ENCODE data around the gene HYI. TPM values are rescaled to one million over a fixed set of nuclear protein-coding genes. Genes with fewer than 3 reads are reported as not detected.
"Not testable (repeated sequence)": the region's sequence is repeated elsewhere in the genome, so short reads cannot be mapped to it uniquely, and the experiment has no call there.

The HYI gene
- total RNA-seq, 1 donor from 2014 or later = 43.2 TPM

DNA sequence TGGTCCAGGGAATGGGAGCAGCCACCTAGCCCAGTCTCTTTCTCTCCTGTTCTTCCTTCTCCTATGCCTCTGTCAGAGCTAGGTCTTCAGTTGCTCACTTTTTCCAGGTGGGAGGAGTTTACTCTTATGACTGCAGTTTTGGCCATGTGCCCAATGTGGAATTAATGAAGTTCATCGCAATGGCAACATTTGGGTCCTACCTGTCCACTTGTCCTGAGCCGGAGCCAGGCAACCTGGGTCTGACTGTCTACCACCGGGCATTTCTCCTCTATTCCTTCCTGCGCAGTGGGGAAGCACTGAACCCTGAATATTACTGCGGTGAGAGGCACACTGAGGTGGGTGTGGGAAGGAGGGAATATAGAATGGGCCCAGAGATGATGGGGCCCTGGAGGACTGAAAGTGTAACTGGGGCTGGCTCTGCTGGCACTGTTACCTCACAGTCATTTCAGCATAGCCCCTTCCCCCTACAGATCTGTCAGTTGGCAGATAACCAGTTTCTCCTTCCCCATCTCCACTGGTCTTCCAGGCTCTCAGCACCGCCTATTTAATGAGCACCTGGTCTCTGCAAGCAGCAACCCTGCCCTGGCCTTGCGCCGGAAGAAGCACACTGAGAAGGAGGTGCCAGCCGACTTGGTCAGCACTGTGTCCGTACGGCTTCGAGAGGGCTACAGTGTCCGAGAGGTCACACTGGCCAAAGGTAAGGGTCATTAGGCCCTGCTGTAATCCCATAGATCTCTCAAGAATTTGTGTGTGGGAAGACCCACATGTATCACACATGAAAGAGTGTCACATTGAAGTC is 33.9 kb downstream of the HYI start:
- no peak overlapping the region for H3K4me3 Mint-ChIP-seq (ENCODE audit: unreplicated experiment)
- H3K36me3 Mint-ChIP-seq (ENCODE audit: unreplicated experiment) = peaks cover 22% of the 10 kb centered on the region
- H3K9me3 Mint-ChIP-seq (ENCODE audit: unreplicated experiment) = no peaks in the 10 kb centered on the region
- H3K4me1 Mint-ChIP-seq (ENCODE audit: unreplicated experiment) = no peaks in the 10 kb centered on the region
- no peak overlapping the region for H3K27ac Mint-ChIP-seq (ENCODE audit: unreplicated experiment)
- no peak for DNase-seq (ENCODE audit: extremely low spot score, unreplicated experiment)
- TF ChIP-seq, protein P1, sequence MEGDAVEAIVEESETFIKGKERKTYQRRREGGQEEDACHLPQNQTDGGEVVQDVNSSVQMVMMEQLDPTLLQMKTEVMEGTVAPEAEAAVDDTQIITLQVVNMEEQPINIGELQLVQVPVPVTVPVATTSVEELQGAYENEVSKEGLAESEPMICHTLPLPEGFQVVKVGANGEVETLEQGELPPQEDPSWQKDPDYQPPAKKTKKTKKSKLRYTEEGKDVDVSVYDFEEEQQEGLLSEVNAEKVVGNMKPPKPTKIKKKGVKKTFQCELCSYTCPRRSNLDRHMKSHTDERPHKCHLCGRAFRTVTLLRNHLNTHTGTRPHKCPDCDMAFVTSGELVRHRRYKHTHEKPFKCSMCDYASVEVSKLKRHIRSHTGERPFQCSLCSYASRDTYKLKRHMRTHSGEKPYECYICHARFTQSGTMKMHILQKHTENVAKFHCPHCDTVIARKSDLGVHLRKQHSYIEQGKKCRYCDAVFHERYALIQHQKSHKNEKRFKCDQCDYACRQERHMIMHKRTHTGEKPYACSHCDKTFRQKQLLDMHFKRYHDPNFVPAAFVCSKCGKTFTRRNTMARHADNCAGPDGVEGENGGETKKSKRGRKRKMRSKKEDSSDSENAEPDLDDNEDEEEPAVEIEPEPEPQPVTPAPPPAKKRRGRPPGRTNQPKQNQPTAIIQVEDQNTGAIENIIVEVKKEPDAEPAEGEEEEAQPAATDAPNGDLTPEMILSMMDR (IDR thresholded peaks at IDR 0.05) = no peak
- H3K27me3 Mint-ChIP-seq (ENCODE audit: unreplicated experiment) = no peaks in the 10 kb centered on the region

DNA sequence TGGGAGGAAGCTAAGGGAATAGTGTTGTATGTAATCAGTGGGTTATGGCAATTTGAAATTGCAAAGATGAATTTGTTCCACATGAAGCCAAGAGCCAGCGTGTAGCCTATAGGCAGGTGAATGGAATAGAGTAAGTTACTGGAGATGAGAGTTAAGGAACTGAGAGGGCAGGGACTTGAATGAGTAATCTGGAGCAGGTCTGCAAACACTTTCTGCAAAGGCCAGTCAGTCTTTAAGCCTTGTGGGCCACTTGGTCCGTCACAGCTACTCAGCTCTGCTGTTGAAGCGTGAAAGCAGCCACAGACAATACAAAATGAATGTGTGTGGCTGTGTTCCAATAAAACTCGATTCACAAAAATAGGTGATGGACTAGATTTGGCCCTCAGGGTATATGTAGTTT is 34.9 kb downstream of the HYI start:
- Mint-ChIP-seq H3K4me1 (ENCODE audit: unreplicated experiment) (no peaks in the 10 kb centered on the region), H3K27ac (ENCODE audit: unreplicated experiment) (no peak overlapping the region), H3K4me3 (ENCODE audit: unreplicated experiment) (no peak overlapping the region), H3K27me3 (ENCODE audit: unreplicated experiment) (no peaks in the 10 kb centered on the region), H3K9me3 (ENCODE audit: unreplicated experiment) (no peaks in the 10 kb centered on the region), H3K36me3 (ENCODE audit: unreplicated experiment) (peaks cover 19% of the 10 kb centered on the region)
- DNase-seq (ENCODE audit: extremely low spot score, unreplicated experiment) = no peak
- TF ChIP-seq, protein P1 (IDR thresholded peaks at IDR 0.05) = no peak

DNA sequence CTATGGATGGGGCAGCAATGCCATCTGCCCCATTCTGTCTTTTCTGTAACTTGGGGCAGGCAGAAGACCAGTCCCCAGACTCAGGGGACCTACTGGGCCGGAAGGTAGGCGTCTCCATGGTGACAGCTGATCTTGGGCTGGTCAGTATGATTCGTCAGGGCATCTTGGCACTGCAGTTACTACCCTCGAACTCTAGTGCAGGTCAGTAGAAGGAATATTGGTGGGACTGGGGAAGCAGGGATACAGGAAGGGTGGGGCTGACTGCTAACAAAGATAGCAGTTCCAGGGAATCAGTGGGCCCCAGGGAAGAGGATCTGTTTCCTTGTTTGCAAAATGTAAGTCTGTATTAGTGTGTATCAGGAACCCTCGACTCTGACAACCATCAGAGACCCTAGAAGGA is 37.8 kb downstream of the HYI start:
- H3K9me3 Mint-ChIP-seq (ENCODE audit: unreplicated experiment) = no peaks in the 10 kb centered on the region
- H3K36me3 Mint-ChIP-seq (ENCODE audit: unreplicated experiment) = peaks cover 13% of the 10 kb centered on the region
- no peak overlapping the region for H3K27ac Mint-ChIP-seq (ENCODE audit: unreplicated experiment)

DNA sequence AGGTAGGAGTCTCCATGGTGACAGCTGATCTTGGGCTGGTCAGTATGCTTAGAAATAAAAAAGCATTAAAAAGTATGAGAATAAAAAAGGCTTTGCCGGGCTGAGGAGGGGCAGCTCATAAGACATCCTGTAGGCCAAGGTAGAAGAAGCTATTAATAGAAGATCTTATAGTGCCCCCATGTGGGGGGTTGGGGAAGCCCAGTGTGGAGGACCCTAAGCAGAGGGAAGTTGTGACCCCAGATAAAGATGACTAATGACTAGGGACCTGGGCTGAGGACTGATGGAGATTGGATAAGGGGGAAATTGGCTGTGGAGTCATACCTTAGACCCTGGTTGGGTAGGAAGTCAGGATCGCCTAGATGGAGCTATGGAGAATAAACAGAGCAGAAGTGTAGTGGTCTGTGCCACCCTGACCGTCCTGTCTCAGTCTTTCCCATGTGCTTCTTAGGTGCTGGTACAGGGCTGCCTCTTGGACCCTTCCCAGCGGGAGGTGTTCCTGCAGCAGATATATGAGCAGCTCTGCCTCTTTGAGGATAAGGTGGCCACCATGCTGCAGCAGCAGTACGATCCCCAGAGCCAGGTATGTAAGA is 39.0 kb downstream of the HYI start:
- TF ChIP-seq, protein P1 (IDR thresholded peaks at IDR 0.05) = peak; percentile 71
- no peak overlapping the region for H3K27ac Mint-ChIP-seq (ENCODE audit: unreplicated experiment)
- no peaks in the 10 kb centered on the region for H3K27me3 Mint-ChIP-seq (ENCODE audit: unreplicated experiment)
- H3K36me3 Mint-ChIP-seq (ENCODE audit: unreplicated experiment) = peaks cover 18% of the 10 kb centered on the region
- no peaks in the 10 kb centered on the region for H3K4me1 Mint-ChIP-seq (ENCODE audit: unreplicated experiment)
- H3K4me3 Mint-ChIP-seq (ENCODE audit: unreplicated experiment) = no peak overlapping the region
- no peak for DNase-seq (ENCODE audit: extremely low spot score, unreplicated experiment)
- H3K9me3 Mint-ChIP-seq (ENCODE audit: unreplicated experiment) = no peaks in the 10 kb centered on the region

More for the DNA sequence above, 37.8 kb downstream of the HYI start:
- H3K27me3 Mint-ChIP-seq (ENCODE audit: unreplicated experiment) = no peaks in the 10 kb centered on the region
- DNase-seq (ENCODE audit: extremely low spot score, unreplicated experiment) = no peak
- TF ChIP-seq, protein P1 (IDR thresholded peaks at IDR 0.05) = no peak
- H3K4me3 Mint-ChIP-seq (ENCODE audit: unreplicated experiment) = no peak overlapping the region
- no peaks in the 10 kb centered on the region for H3K4me1 Mint-ChIP-seq (ENCODE audit: unreplicated experiment)

DNA sequence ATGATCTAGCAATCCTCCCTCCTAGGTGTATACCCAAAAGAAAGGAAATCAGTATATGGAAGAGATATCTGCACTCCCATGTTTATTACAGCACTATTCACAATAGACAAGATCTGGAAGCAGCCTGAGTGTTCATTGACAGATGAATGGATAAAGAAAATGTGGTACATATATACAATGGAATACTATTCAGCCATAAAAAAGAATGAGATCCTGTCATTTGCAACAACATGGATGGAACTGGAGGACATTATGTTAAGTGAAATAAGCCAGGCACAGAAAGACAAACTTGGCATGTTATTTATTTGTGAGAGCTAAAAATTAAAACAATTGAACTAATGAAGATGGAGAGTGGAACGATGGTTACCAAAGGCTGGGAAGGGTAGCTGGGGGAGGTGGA is 40.3 kb downstream of the HYI start:
- H3K4me1 Mint-ChIP-seq (ENCODE audit: unreplicated experiment); H3K4me3 Mint-ChIP-seq (ENCODE audit: unreplicated experiment); H3K9me3 Mint-ChIP-seq (ENCODE audit: unreplicated experiment); DNase-seq (ENCODE audit: extremely low spot score, unreplicated experiment); H3K27ac Mint-ChIP-seq (ENCODE audit: unreplicated experiment); H3K27me3 Mint-ChIP-seq (ENCODE audit: unreplicated experiment): not testable (repeated sequence)
- peaks cover 24% of the 10 kb centered on the region for H3K36me3 Mint-ChIP-seq (ENCODE audit: unreplicated experiment)
